Liver (tissue), 9 donors: ENCODE results near the gene ABCC3. TPM values are rescaled to one million over a fixed set of nuclear protein-coding genes. Genes with fewer than 3 reads are reported as not detected.

Experiments
- DNase-seq: peaks from one replicate; pipeline ENCODE4 v3.0.0-alpha.2; 2017; ENCODE audit warnings: low spot score
- H3K27ac ChIP-seq, 2 donors: one replicate each; pipeline ENCODE4 v1.7.0; 2013; ENCODE audit warnings: inconsistent platforms in 2 of 2, low read length in 2 of 2, control low read depth in 1 of 2, low read depth in 1 of 2, mild to moderate bottlenecking in 1 of 2
- H3K27me3 ChIP-seq, 4 donors: one replicate each; pipeline versions ENCODE4 v1.6.1 to v1.7.0; 2013; ENCODE audit warnings: low read length in 3 of 4, inconsistent platforms in 1 of 4, mild to moderate bottlenecking in 1 of 4, moderate library complexity in 1 of 4; ENCODE audit not compliant: control insufficient read depth in 4 of 4, insufficient read depth in 4 of 4
- H3K36me3 ChIP-seq, 4 donors: one replicate each; pipeline versions ENCODE4 v1.6.1 to v1.7.0; 2013; ENCODE audit warnings: low read length in 3 of 4, mild to moderate bottlenecking in 3 of 4, low read depth in 1 of 4, moderate library complexity in 1 of 4; ENCODE audit not compliant: control insufficient read depth in 4 of 4, insufficient read depth in 3 of 4
- H3K4me1 ChIP-seq, 4 donors: one replicate each; pipeline versions ENCODE4 v1.6.1 to v1.7.0; 2013; ENCODE audit warnings: low read length in 3 of 4, mild to moderate bottlenecking in 3 of 4, moderate library complexity in 1 of 4; ENCODE audit not compliant: control insufficient read depth in 4 of 4, insufficient read depth in 4 of 4
- H3K4me3 ChIP-seq, 3 donors: one replicate each; pipeline versions ENCODE4 v1.6.1 to v1.7.0; 2013; ENCODE audit warnings: low read length in 3 of 3, control low read depth in 1 of 3, low read depth in 1 of 3, mild to moderate bottlenecking in 1 of 3
- H3K9ac ChIP-seq, 2 donors: one replicate each; pipeline ENCODE4 v1.7.0; 2013; ENCODE audit warnings: low read length in 2 of 2, mild to moderate bottlenecking in 2 of 2, moderate library complexity in 2 of 2, control low read depth in 1 of 2, low read depth in 1 of 2
- H3K9me3 ChIP-seq, 4 donors: one replicate each; pipeline versions ENCODE4 v1.6.1 to v1.7.0; 2013; ENCODE audit warnings: low read length in 3 of 4; ENCODE audit not compliant: control insufficient read depth in 4 of 4
- EGR1 ChIP-seq, 2 donors: IDR thresholded peaks; 2 replicates each; pipeline ENCODE4 v1.6.1; 2016 to 2018; ENCODE audit warnings: antibody characterized with exemption in 2 of 2, low read depth in 2 of 2
- FOXA1 ChIP-seq: IDR thresholded peaks from 2 replicates; pipeline ENCODE4 v1.6.1; 2016; ENCODE audit warnings: antibody characterized with exemption
- FOXA2 ChIP-seq: IDR thresholded peaks from 2 replicates; pipeline ENCODE4 v1.6.1; 2016; ENCODE audit warnings: antibody characterized with exemption
- GABPA ChIP-seq, 2 donors: IDR thresholded peaks in 1 of 2; conservative IDR thresholded peaks in 1 of 2; 2 replicates each; pipeline ENCODE4 v1.6.1; 2016; ENCODE audit warnings: antibody characterized with exemption in 2 of 2, mild to moderate bottlenecking in 1 of 2, moderate library complexity in 1 of 2
- HNF4A ChIP-seq, 2 donors: conservative IDR thresholded peaks; 2 replicates each; pipeline ENCODE4 v1.6.1; 2016; ENCODE audit warnings: antibody characterized with exemption in 2 of 2, mild to moderate bottlenecking in 2 of 2
- HNF4G ChIP-seq: IDR thresholded peaks from 2 replicates; pipeline ENCODE4 v1.6.1; 2016; ENCODE audit warnings: antibody characterized with exemption
- JUND ChIP-seq, 2 donors: IDR thresholded peaks; 2 replicates each; pipeline ENCODE4 v1.6.1; 2016; ENCODE audit warnings: antibody characterized with exemption in 2 of 2
- NR2F2 ChIP-seq: IDR thresholded peaks from 2 replicates; pipeline ENCODE4 v1.6.1; 2016; ENCODE audit warnings: antibody characterized with exemption
- RAD21 ChIP-seq, 2 donors: IDR thresholded peaks; 2 replicates each; pipeline ENCODE4 v1.6.1; 2016; ENCODE audit warnings: antibody characterized with exemption in 2 of 2, mild to moderate bottlenecking in 2 of 2
- REST ChIP-seq: IDR thresholded peaks from 2 replicates; pipeline ENCODE4 v1.6.1; 2016; ENCODE audit warnings: antibody characterized with exemption, mild to moderate bottlenecking
- RXRA ChIP-seq, 2 donors: IDR thresholded peaks; 2 replicates each; pipeline ENCODE4 v1.6.1; 2017 to 2018; ENCODE audit warnings: antibody characterized with exemption in 2 of 2, mild to moderate bottlenecking in 1 of 2
- SP1 ChIP-seq: IDR thresholded peaks from 2 replicates; pipeline ENCODE4 v1.6.1; 2018; ENCODE audit warnings: antibody characterized with exemption, mild to moderate bottlenecking
- TAF1 ChIP-seq: conservative IDR thresholded peaks from 2 replicates; pipeline ENCODE4 v1.6.1; 2016; ENCODE audit warnings: antibody characterized with exemption, mild to moderate bottlenecking
- YY1 ChIP-seq: IDR thresholded peaks from 2 replicates; pipeline ENCODE4 v1.6.1; 2016; ENCODE audit warnings: antibody characterized with exemption, mild to moderate bottlenecking
- WGBS: extraction: QIAGEN DNeasy Blood & Tissue Kit; methylation state at CpG from one replicate; pipeline ENCODE4 v1.1.7; 2013; 5-methylcytosine and 5-hydroxymethylcytosine counted together
- polyA plus RNA-seq, 2 donors: library from polyadenylated mRNA; stranded (reverse) in 1 of 2; unstranded in 1 of 2; fragments of 200-250 nt in 1 of 2; fragments of >200 nt in 1 of 2; fragmentation: Nextera tagmentation in 1 of 2; extraction: Ambion mirVana in 1 of 2; gene quantifications; one replicate each; pipeline versions ENCODE4 v1.2.1 to v1.2.3, GENCODE V29; 2013 to 2015
- total RNA-seq, 2 donors: library from RNA; depleted of rRNA; stranded (reverse); fragments of >200 nt; gene quantifications; one replicate each; pipeline ENCODE4 v1.2.3, GENCODE V29; 2014
- TF ChIP-seq, protein P1 (sequence below): IDR thresholded peaks from 2 replicates; pipeline ENCODE4 v1.6.1; 2016; ENCODE audit warnings: antibody characterized with exemption
- TF ChIP-seq, protein P2 (sequence below): IDR thresholded peaks from 2 replicates; pipeline ENCODE4 v1.6.1; 2016; ENCODE audit warnings: antibody characterized with exemption
- TF ChIP-seq, protein P3 (sequence below): IDR thresholded peaks from 2 replicates; pipeline ENCODE4 v1.6.1; 2016; ENCODE audit warnings: antibody characterized with exemption
- TF ChIP-seq, protein P4 (sequence below): fragments of 150-350 bp; IDR thresholded peaks from 2 replicates; pipeline ENCODE4 v1.5.1; 2017; ENCODE audit warnings: improper control_type of control experiment, low read depth, low read length; ENCODE audit not compliant: missing input control
- donor health status: healthy.
- donor health status: healthy.
- donor health status: healthy.
- donor health status: healthy.
- donor health status: healthy.

The ABCC3 gene
- total and polyA plus RNA-seq, 4 donors = 10.5 to 197 (median 80.5) TPM

DNA sequence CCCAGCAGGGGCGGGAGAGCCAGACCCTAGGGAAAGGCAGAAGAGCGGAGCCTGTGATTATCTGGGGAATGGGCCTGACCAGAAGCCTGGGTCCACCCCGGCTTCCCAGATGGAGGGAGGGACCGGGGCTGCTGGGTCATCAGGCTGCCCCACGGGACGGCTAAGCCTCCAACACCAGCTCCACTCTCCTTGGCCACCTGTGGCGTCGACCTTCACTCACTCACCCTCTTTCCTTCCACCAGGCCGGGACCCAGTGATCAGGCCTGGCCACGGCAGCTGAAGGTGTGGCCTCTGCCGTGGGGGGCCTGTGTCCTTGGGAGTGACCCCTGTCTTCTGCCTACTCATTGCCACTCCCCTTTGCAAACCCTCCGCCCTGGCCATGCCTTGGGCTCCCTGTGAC is 22.4 kb upstream of the ABCC3 start:
- TF ChIP-seq TAF1 (no peak), JUND (IDR thresholded peaks at IDR 0.05) (no peak), SP1 (no peak), NR2F2 (no peak), FOXA2 (no peak), EGR1 (IDR thresholded peaks at IDR 0.05; ENCODE audit: low read depth in 2 of 2) (no peak), HNF4A (conservative IDR thresholded peaks at IDR 0.05) (no peak), REST (no peak), FOXA1 (no peak), YY1 (no peak), HNF4G (no peak)
- TF ChIP-seq, protein P1, sequence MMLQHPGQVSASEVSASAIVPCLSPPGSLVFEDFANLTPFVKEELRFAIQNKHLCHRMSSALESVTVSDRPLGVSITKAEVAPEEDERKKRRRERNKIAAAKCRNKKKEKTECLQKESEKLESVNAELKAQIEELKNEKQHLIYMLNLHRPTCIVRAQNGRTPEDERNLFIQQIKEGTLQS = no peak
- TF ChIP-seq, protein P2, sequence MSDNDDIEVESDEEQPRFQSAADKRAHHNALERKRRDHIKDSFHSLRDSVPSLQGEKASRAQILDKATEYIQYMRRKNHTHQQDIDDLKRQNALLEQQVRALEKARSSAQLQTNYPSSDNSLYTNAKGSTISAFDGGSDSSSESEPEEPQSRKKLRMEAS = no peak
- no peaks in the 10 kb centered on the region for H3K4me1 ChIP-seq
- H3K27me3 ChIP-seq = no peaks in the 10 kb centered on the region
- no peaks in the 10 kb centered on the region for H3K9me3 ChIP-seq
- no peak overlapping the region for H3K9ac ChIP-seq
- H3K36me3 ChIP-seq = no peaks in the 10 kb centered on the region
- 91% methylated on average over 12 of the region's 12 CpGs for WGBS
- DNase-seq = no peak
- no peak overlapping the region for H3K27ac ChIP-seq
- no peak overlapping the region for H3K4me3 ChIP-seq

- no peak overlapping the region for H3K9ac ChIP-seq
- 74% methylated on average over 26 of the region's 26 CpGs for WGBS
- DNase-seq = no peak
- H3K4me3 ChIP-seq = no peak overlapping the region
- no peaks in the 10 kb centered on the region for H3K4me1 ChIP-seq
- no peaks in the 10 kb centered on the region for H3K36me3 ChIP-seq
- H3K9me3 ChIP-seq = no peaks in the 10 kb centered on the region
- H3K27ac ChIP-seq = no peak overlapping the region
- no peaks in the 10 kb centered on the region for H3K27me3 ChIP-seq
- TF ChIP-seq TAF1 = no peak
- TF ChIP-seq YY1 = no peak
- TF ChIP-seq HNF4G = no peak
- no peak for TF ChIP-seq NR2F2
- no peak for TF ChIP-seq SP1
- no peak for TF ChIP-seq EGR1 (IDR thresholded peaks at IDR 0.05; ENCODE audit: low read depth in 2 of 2)
- no peak for TF ChIP-seq FOXA1
- TF ChIP-seq, protein P2 = no peak
- TF ChIP-seq HNF4A (conservative IDR thresholded peaks at IDR 0.05) = no peak
- TF ChIP-seq, protein P3, sequence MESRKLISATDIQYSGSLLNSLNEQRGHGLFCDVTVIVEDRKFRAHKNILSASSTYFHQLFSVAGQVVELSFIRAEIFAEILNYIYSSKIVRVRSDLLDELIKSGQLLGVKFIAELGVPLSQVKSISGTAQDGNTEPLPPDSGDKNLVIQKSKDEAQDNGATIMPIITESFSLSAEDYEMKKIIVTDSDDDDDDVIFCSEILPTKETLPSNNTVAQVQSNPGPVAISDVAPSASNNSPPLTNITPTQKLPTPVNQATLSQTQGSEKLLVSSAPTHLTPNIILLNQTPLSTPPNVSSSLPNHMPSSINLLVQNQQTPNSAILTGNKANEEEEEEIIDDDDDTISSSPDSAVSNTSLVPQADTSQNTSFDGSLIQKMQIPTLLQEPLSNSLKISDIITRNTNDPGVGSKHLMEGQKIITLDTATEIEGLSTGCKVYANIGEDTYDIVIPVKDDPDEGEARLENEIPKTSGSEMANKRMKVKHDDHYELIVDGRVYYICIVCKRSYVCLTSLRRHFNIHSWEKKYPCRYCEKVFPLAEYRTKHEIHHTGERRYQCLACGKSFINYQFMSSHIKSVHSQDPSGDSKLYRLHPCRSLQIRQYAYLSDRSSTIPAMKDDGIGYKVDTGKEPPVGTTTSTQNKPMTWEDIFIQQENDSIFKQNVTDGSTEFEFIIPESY = no peak
- TF ChIP-seq, protein P4, sequence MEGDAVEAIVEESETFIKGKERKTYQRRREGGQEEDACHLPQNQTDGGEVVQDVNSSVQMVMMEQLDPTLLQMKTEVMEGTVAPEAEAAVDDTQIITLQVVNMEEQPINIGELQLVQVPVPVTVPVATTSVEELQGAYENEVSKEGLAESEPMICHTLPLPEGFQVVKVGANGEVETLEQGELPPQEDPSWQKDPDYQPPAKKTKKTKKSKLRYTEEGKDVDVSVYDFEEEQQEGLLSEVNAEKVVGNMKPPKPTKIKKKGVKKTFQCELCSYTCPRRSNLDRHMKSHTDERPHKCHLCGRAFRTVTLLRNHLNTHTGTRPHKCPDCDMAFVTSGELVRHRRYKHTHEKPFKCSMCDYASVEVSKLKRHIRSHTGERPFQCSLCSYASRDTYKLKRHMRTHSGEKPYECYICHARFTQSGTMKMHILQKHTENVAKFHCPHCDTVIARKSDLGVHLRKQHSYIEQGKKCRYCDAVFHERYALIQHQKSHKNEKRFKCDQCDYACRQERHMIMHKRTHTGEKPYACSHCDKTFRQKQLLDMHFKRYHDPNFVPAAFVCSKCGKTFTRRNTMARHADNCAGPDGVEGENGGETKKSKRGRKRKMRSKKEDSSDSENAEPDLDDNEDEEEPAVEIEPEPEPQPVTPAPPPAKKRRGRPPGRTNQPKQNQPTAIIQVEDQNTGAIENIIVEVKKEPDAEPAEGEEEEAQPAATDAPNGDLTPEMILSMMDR = no peak
- TF ChIP-seq FOXA2 = no peak
- no peak for TF ChIP-seq RXRA (IDR thresholded peaks at IDR 0.05)
- TF ChIP-seq, protein P1 = no peak
- TF ChIP-seq JUND (IDR thresholded peaks at IDR 0.05) = no peak
- no peak for TF ChIP-seq RAD21 (IDR thresholded peaks at IDR 0.05)
- no peak for TF ChIP-seq GABPA (IDR thresholded peaks at IDR 0.05 in 1 of 2, conservative IDR thresholded peaks at IDR 0.05 in 1 of 2)
These were observed 21.4 kb upstream of the ABCC3 start for GRCh38 chr17:50613007-50613992.
